H1 (cell line): Measurements from ENCODE around the gene CCDC141. TPM values are rescaled to one million over a fixed set of nuclear protein-coding genes. Genes with fewer than 3 reads are reported as not detected.
A peak's percentile ranks its signal among the peaks of the same experiment; 100 is the strongest.

Experiments used
- CTCF ChIA-PET: fragments of 300-600 bp; sonication (Branson Sonifier 250); formaldehyde crosslinking; loops from one replicate; lab custom pipeline; 2021; ENCODE audit not compliant: partially characterized antibody; lab: Charles Lee
- POLR2A ChIA-PET: fragments of 300-600 bp; sonication (Branson Sonifier 250); formaldehyde crosslinking; loops from one replicate; lab custom pipeline; 2021; ENCODE audit warnings: inconsistent platforms; ENCODE audit not compliant: partially characterized antibody; lab: Charles Lee
- DNase-seq, 2 experiments: peaks; one replicate each; pipeline versions ENCODE4 v3.0.0 to v3.0.0-alpha.2; 2010 to 2022; ENCODE audit warnings: low spot score in 2 of 2, low read depth in 1 of 2, mixed read lengths in 1 of 2
- FAIRE-seq: peaks from 2 replicates; lab custom pipeline; 2011; peaks lifted over from hg19 to GRCh38; lab: Jason Lieb, UNC
- H2AFZ ChIP-seq: 2 replicates; pipeline ENCODE4 v1.8.1; 2012; ENCODE audit warnings: low read length, inconsistent platforms
- H2AK5ac ChIP-seq: 2 replicates; pipeline ENCODE4 v1.6.1; 2013; ENCODE audit warnings: low read depth, low read length
- H2BK120ac ChIP-seq: replicated peaks from 2 replicates; pipeline ENCODE3; 2013; ENCODE audit warnings: low read depth, low read length, inconsistent platforms
- H2BK12ac ChIP-seq: 2 replicates; pipeline ENCODE4 v1.6.1; 2013; ENCODE audit warnings: low read depth, low read length
- H2BK15ac ChIP-seq: 2 replicates; pipeline ENCODE4 v1.6.1; 2013; ENCODE audit warnings: low read length
- H2BK20ac ChIP-seq: 2 replicates; pipeline ENCODE4 v1.6.1; 2013; ENCODE audit warnings: low read length
- H2BK5ac ChIP-seq: 2 replicates; pipeline ENCODE4 v1.6.1; 2013; ENCODE audit warnings: low read depth, low read length
- H3K14ac ChIP-seq: 2 replicates; pipeline ENCODE4 v1.6.1; 2013; ENCODE audit warnings: inconsistent platforms; ENCODE audit not compliant: insufficient read length
- H3K18ac ChIP-seq: 2 replicates; pipeline ENCODE4 v1.6.1; 2013; ENCODE audit warnings: low read length; ENCODE audit errors: extremely low read depth
- H3K23ac ChIP-seq: 2 replicates; pipeline ENCODE4 v1.6.1; 2013; ENCODE audit warnings: inconsistent platforms; ENCODE audit not compliant: insufficient read length
- H3K23me2 ChIP-seq: 2 replicates; pipeline ENCODE4 v1.6.1; 2013; ENCODE audit warnings: low read depth, low read length
- H3K27ac ChIP-seq: 2 replicates; pipeline ENCODE4 v1.6.1; 2011; ENCODE audit warnings: low read depth, low read length, inconsistent platforms
- H3K27me3 ChIP-seq, 4 experiments: replicated peaks in 1 of 4; 1 replicate in 1 of 4; 2 replicates in 3 of 4; pipeline versions ENCODE4 v1.6.1 to v1.8.1; 2011 to 2013; ENCODE audit warnings: low read length in 3 of 4, mild to moderate bottlenecking in 3 of 4, inconsistent platforms in 2 of 4, mixed read lengths in 2 of 4, moderate library complexity in 1 of 4; ENCODE audit not compliant: control insufficient read depth in 3 of 4, insufficient read depth in 3 of 4; ENCODE audit errors: extremely low read depth in 1 of 4
- H3K36me3 ChIP-seq, 4 experiments: 2 replicates each; pipeline versions ENCODE4 v1.6.1 to v1.8.1; 2011 to 2013; ENCODE audit warnings: mild to moderate bottlenecking in 4 of 4, low read length in 3 of 4, moderate library complexity in 2 of 4, control low read depth in 1 of 4, inconsistent platforms in 1 of 4; ENCODE audit not compliant: insufficient read depth in 4 of 4, control insufficient read depth in 2 of 4
- H3K4ac ChIP-seq: replicated peaks from 2 replicates; pipeline ENCODE3; 2013; ENCODE audit warnings: low read length, low read depth, mixed read lengths, inconsistent platforms; ENCODE audit not compliant: insufficient read length
- H3K4me1 ChIP-seq, 4 experiments: replicated peaks in 1 of 4; 1 replicate in 1 of 4; 2 replicates in 3 of 4; pipeline versions ENCODE4 v1.6.1 to v1.8.1; 2011 to 2013; ENCODE audit warnings: low read length in 3 of 4, inconsistent platforms in 2 of 4, mixed read lengths in 1 of 4; ENCODE audit not compliant: insufficient read depth in 4 of 4, control insufficient read depth in 3 of 4
- H3K4me2 ChIP-seq, 2 experiments: 2 replicates each; pipeline versions ENCODE4 v1.6.1 to v1.8.1; 2011 to 2013; ENCODE audit warnings: low read depth in 2 of 2, low read length in 2 of 2, control low read depth in 1 of 2, inconsistent platforms in 1 of 2, mild to moderate bottlenecking in 1 of 2; ENCODE audit not compliant: insufficient read depth in 1 of 2
- H3K4me3 ChIP-seq, 4 experiments: fragments of 200-600, 300-600 bp in 1 of 4; sonication (generic), shearing (Covaris generic), sonication (Bioruptor Twin) in 1 of 4; 2 replicates each; pipeline versions ENCODE4 v1.5.1 to v1.8.1; 2011 to 2016; ENCODE audit warnings: low read length in 4 of 4, low read depth in 3 of 4, control low read depth in 2 of 4, inconsistent platforms in 2 of 4, mild to moderate bottlenecking in 2 of 4, mixed read lengths in 1 of 4, moderate library complexity in 1 of 4; ENCODE audit not compliant: insufficient read depth in 2 of 4; ENCODE audit errors: extremely low read depth in 1 of 4
- H3K56ac ChIP-seq: replicated peaks from 2 replicates; pipeline ENCODE3; 2013; ENCODE audit warnings: low read depth, mild to moderate bottlenecking, mixed read lengths, low read length, inconsistent platforms; ENCODE audit not compliant: insufficient read length
- H3K79me1 ChIP-seq: 2 replicates; pipeline ENCODE4 v1.6.1; 2013; ENCODE audit warnings: low read depth, low read length, control low read depth
- H3K79me2 ChIP-seq, 2 experiments: 2 replicates each; pipeline versions ENCODE4 v1.6.1 to v1.8.1; 2012 to 2013; ENCODE audit warnings: low read length in 2 of 2, mild to moderate bottlenecking in 2 of 2, inconsistent platforms in 1 of 2; ENCODE audit not compliant: insufficient read depth in 2 of 2, control insufficient read depth in 1 of 2
- H3K9ac ChIP-seq, 4 experiments: replicated peaks in 1 of 4; 1 replicate in 1 of 4; 2 replicates in 3 of 4; pipeline versions ENCODE4 v1.6.1 to v1.8.1; 2011 to 2013; ENCODE audit warnings: low read depth in 3 of 4, low read length in 3 of 4, control low read depth in 2 of 4, mild to moderate bottlenecking in 2 of 4, moderate library complexity in 2 of 4, inconsistent platforms in 1 of 4; ENCODE audit errors: extremely low read depth in 1 of 4
- H3K9me3 ChIP-seq, 2 experiments: 2 replicates each; pipeline versions ENCODE4 v1.6.1 to v1.8.1; 2012 to 2013; ENCODE audit warnings: mild to moderate bottlenecking in 2 of 2, moderate library complexity in 2 of 2, control low read depth in 1 of 2, inconsistent platforms in 1 of 2, low read depth in 1 of 2, low read length in 1 of 2, mixed read lengths in 1 of 2; ENCODE audit not compliant: insufficient read depth in 2 of 2
- H4K20me1 ChIP-seq, 2 experiments: replicated peaks in 1 of 2; 2 replicates each; pipeline versions ENCODE3 to v1.8.1; 2011 to 2013; ENCODE audit warnings: inconsistent platforms in 2 of 2, low read length in 2 of 2, mild to moderate bottlenecking in 1 of 2; ENCODE audit not compliant: insufficient read depth in 2 of 2, control insufficient read depth in 1 of 2
- H4K5ac ChIP-seq: 2 replicates; pipeline ENCODE4 v1.6.1; 2013; ENCODE audit warnings: low read length, low read depth, mixed read lengths, inconsistent platforms; ENCODE audit not compliant: insufficient read length
- H4K8ac ChIP-seq: 2 replicates; pipeline ENCODE4 v1.8.0; 2013; ENCODE audit warnings: mild to moderate bottlenecking, moderate library complexity, low read length, inconsistent platforms; ENCODE audit not compliant: insufficient read depth; ENCODE audit errors: extremely low read depth
- H4K91ac ChIP-seq: replicated peaks from 2 replicates; pipeline ENCODE3; 2013; ENCODE audit warnings: low read length, mixed read lengths, inconsistent platforms; ENCODE audit not compliant: insufficient read length
- BCL11A ChIP-seq, 2 experiments: IDR thresholded peaks; one replicate each; pipeline ENCODE4 v1.6.1; 2011; ENCODE audit warnings: low read depth in 2 of 2, low read length in 2 of 2, mild to moderate bottlenecking in 2 of 2
- BRCA1 ChIP-seq: IDR thresholded peaks from 2 replicates; pipeline ENCODE4 v1.6.1; 2012; ENCODE audit warnings: low read depth, low read length, improper control_type of control experiment
- CBX8 ChIP-seq: fragments of 300-800, 300-1000 bp; sonication (generic); IDR thresholded peaks from 2 replicates; pipeline ENCODE4 v1.7.1; 2016; ENCODE audit warnings: low read depth, low read length, borderline replicate concordance
- CEBPB ChIP-seq: IDR thresholded peaks from 2 replicates; pipeline ENCODE4 v1.6.1; 2012; ENCODE audit warnings: low read depth, low read length
- EP300 ChIP-seq, 2 experiments: IDR thresholded peaks; 1 replicate in 1 of 2; 2 replicates in 1 of 2; pipeline ENCODE4 v1.6.1; 2011 to 2012; ENCODE audit warnings: low read depth in 2 of 2, low read length in 2 of 2, mild to moderate bottlenecking in 2 of 2, borderline replicate concordance in 1 of 2, inconsistent platforms in 1 of 2, moderate library complexity in 1 of 2
- EZH2 ChIP-seq: fragments of 200-600 bp; sonication (generic); IDR thresholded peaks from 2 replicates; pipeline ENCODE4 v1.7.1; 2012; ENCODE audit warnings: low read depth, mild to moderate bottlenecking, moderate library complexity, low read length, inconsistent platforms; ENCODE audit not compliant: severe bottlenecking
- HDAC2 ChIP-seq, 2 experiments: fragments of 300-600 bp in 1 of 2; sonication (generic) in 1 of 2; IDR thresholded peaks; 2 replicates each; pipeline ENCODE4 v1.6.1; 2011 to 2012; ENCODE audit warnings: low read depth in 2 of 2, low read length in 2 of 2, mild to moderate bottlenecking in 2 of 2, moderate library complexity in 2 of 2, borderline replicate concordance in 1 of 2, inconsistent platforms in 1 of 2
- KDM1A ChIP-seq: fragments of 200-600, 300-600 bp; sonication (generic); IDR thresholded peaks from 2 replicates; pipeline ENCODE4 v1.7.1; 2016; ENCODE audit warnings: mild to moderate bottlenecking, low read length, borderline replicate concordance
- RNF2 ChIP-seq: fragments of 200-900, 300-1000 bp; sonication (generic); IDR thresholded peaks from 2 replicates; pipeline ENCODE4 v1.7.1; 2016; ENCODE audit warnings: borderline replicate concordance, low read depth, mild to moderate bottlenecking, antibody characterized with exemption, low read length; ENCODE audit not compliant: poor library complexity, severe bottlenecking; ENCODE audit errors: missing control alignments
- SP2 ChIP-seq: IDR thresholded peaks from 2 replicates; pipeline ENCODE4 v1.6.1; 2012; ENCODE audit warnings: mild to moderate bottlenecking, low read length, inconsistent platforms
- SP4 ChIP-seq: IDR thresholded peaks from 2 replicates; pipeline ENCODE4 v1.6.1; 2012; ENCODE audit warnings: low read length, inconsistent platforms
- ZNF274 ChIP-seq: IDR thresholded peaks from 2 replicates; pipeline ENCODE4 v1.7.0; 2012; ENCODE audit warnings: low read length, borderline replicate concordance; ENCODE audit errors: extremely low read depth
- WGBS, 2 experiments: shearing (Covaris generic) in 1 of 2; methylation state at CpG; one replicate each; pipeline versions ENCODE4 v1.1.6 to v1.1.7; 2013 to 2015; ENCODE audit warnings: low lambda C conversion rate in 2 of 2, mixed read lengths in 2 of 2, inconsistent platforms in 1 of 2, low coverage in 1 of 2, missing lambda C conversion rate in 1 of 2; ENCODE audit not compliant: insufficient replicate concordance in 2 of 2, insufficient coverage in 1 of 2, insufficient read length in 1 of 2; ENCODE audit errors: extremely low coverage in 1 of 2, missing lambda C conversion rate in 1 of 2; 5-methylcytosine and 5-hydroxymethylcytosine counted together
- polyA plus RNA-seq, 7 experiments: library from polyadenylated mRNA; depleted of rRNA in 3 of 7; stranded (reverse) in 5 of 7; unstranded in 2 of 7; fragments of >200 nt in 5 of 7; fragments of 200-250 nt in 2 of 7; gene quantifications; 1 replicate in 5 of 7; 2 replicates in 1 of 7; 4 replicates in 1 of 7; pipeline versions ENCODE4 v1.2.1 to v1.2.3, GENCODE V29; 2011 to 2013; ENCODE audit warnings: missing spikeins in 2 of 7, mixed read lengths in 2 of 7
- total RNA-seq: library from RNA; stranded (reverse); fragmentation: NEBNext Ultra II Directional; extraction: Animal tissue kit (Norgen Biotek cat#: 25700); gene quantifications from 2 replicates; pipeline ENCODE4 v1.2.1, GENCODE V29; 2021

Gene CCDC141
- total and polyA plus RNA-seq, 2 of the 8 experiments (the other 6 are each of a cell fraction or from before 2014, with no cell fraction given) = 0.56 to 21.6 TPM

- 91% methylated on average over 3 of the region's 3 CpGs; no CpG with 5 or more reads in 1 of the 2 experiments for WGBS, 2 experiments
- CTCF ChIA-PET = interaction anchor here (0.6 to 1.2 kb wide), 2 partner anchors 11 to 69 kb away, joined by 3 to 4 read pairs; no protein-coding TSS in a partner anchor
- H3K27me3 ChIP-seq = no peaks in the 10 kb centered on the region
- no peak overlapping the region for H2BK5ac ChIP-seq
- no peaks in the 10 kb centered on the region for H3K36me3 ChIP-seq
- no peak overlapping the region for H4K5ac ChIP-seq
- H3K18ac ChIP-seq = no peak overlapping the region
- no peak overlapping the region for H4K91ac ChIP-seq
- POLR2A ChIA-PET = no interaction called here
- no peak overlapping the region for H2AK5ac ChIP-seq
- H3K23me2 ChIP-seq = no peaks in the 10 kb centered on the region
- no peak overlapping the region for H3K4ac ChIP-seq
- no peak overlapping the region for H3K56ac ChIP-seq
- H2BK20ac ChIP-seq = no peak overlapping the region
- H4K20me1 ChIP-seq = no peaks in the 10 kb centered on the region
- no peak overlapping the region for H2BK15ac ChIP-seq
- H3K27ac ChIP-seq = no peak overlapping the region
- H3K23ac ChIP-seq = no peak overlapping the region
- H2BK12ac ChIP-seq = no peak overlapping the region
- H3K9me3 ChIP-seq = no peaks in the 10 kb centered on the region
- H2AFZ ChIP-seq = peak overlapping the region; percentile 25; the same call in 1 of the 2 replicates
- H3K79me1 ChIP-seq = no peaks in the 10 kb centered on the region
- H2BK120ac ChIP-seq = no peak overlapping the region
- no peaks in the 10 kb centered on the region for H3K79me2 ChIP-seq
- FAIRE-seq (no peak), DNase-seq (no peak)
- no peak overlapping the region for H3K14ac ChIP-seq
- peaks cover 0 to 3% (median 0%) of the 10 kb centered on the region in 4 experiments; a peak in 1 of 7 replicates for H3K4me1 ChIP-seq
- no peak overlapping the region for H3K9ac ChIP-seq
- no peak overlapping the region for H4K8ac ChIP-seq
- H3K4me2 ChIP-seq = no peak overlapping the region
- no peak overlapping the region for H3K4me3 ChIP-seq
- TF ChIP-seq RNF2 = no peak
- TF ChIP-seq CEBPB = no peak
- no peak for TF ChIP-seq BCL11A (IDR thresholded peaks at IDR 0.05; ENCODE audit: low read depth in 2 of 2, low read length in 2 of 2)
- no peak for TF ChIP-seq HDAC2 (IDR thresholded peaks at IDR 0.05; ENCODE audit: borderline replicate concordance in 1 of 2, low read depth in 2 of 2, low read length in 2 of 2)
- TF ChIP-seq SP4 = no peak
- no peak for TF ChIP-seq SP2
- no peak for TF ChIP-seq EP300 (IDR thresholded peaks at IDR 0.05; ENCODE audit: borderline replicate concordance in 1 of 2, low read depth in 2 of 2, low read length in 2 of 2)
- TF ChIP-seq BRCA1 = no peak
- no peak for TF ChIP-seq ZNF274
- TF ChIP-seq CBX8 = no peak
- no peak for TF ChIP-seq KDM1A
- no peak for TF ChIP-seq EZH2
Observed at GRCh38 chr2:178829299-178829960, 220.5 kb downstream of the CCDC141 start.
